ENCODE data around the gene ZBTB8B.
"Not testable (repeated sequence)": the region's sequence is repeated elsewhere in the genome, so short reads cannot be mapped to it uniquely, and the experiment has no call there.

Gene ZBTB8B

GRCh38 chr1:32470991-32471694 lies 6.3 kb downstream of the ZBTB8B start:
- no peak for DNase-seq

- no peak for DNase-seq
These were observed 7.0 kb downstream of the ZBTB8B start for GRCh38 chr1:32471695-32472362.

- not testable (repeated sequence) for DNase-seq
These were observed 8.1 kb downstream of the ZBTB8B start for GRCh38 chr1:32472966-32473365.

- no peak for DNase-seq
These were observed 10.1 kb downstream of the ZBTB8B start for GRCh38 chr1:32474954-32475353.

- no peak for DNase-seq
These were observed 15.1 kb downstream of the ZBTB8B start for GRCh38 chr1:32480003-32480402.

GRCh38 chr1:32480761-32481160 lies 15.9 kb downstream of the ZBTB8B start:
- DNase-seq: no peak

- not testable (repeated sequence) for DNase-seq
These were observed 16.9 kb downstream of the ZBTB8B start for GRCh38 chr1:32481788-32482187.

GRCh38 chr1:32485554-32486255 lies 20.8 kb downstream of the ZBTB8B start:
- DNase-seq: no peak

GRCh38 chr1:32486463-32487113 lies 21.7 kb downstream of the ZBTB8B start:
- no peak for DNase-seq

- no peak for DNase-seq
These were observed 22.3 kb downstream of the ZBTB8B start for GRCh38 chr1:32487182-32487581.

- no peak for DNase-seq
These were observed 25.0 kb downstream of the ZBTB8B start for GRCh38 chr1:32489774-32490454.

GRCh38 chr1:32491386-32491785 lies 26.5 kb downstream of the ZBTB8B start:
- no peak for DNase-seq

- no peak for DNase-seq
These were observed 29.3 kb downstream of the ZBTB8B start for GRCh38 chr1:32494196-32494595.

- no peak for DNase-seq
These were observed 30.0 kb downstream of the ZBTB8B start for GRCh38 chr1:32494711-32495337.

- DNase-seq: no peak
These were observed 31.3 kb downstream of the ZBTB8B start for GRCh38 chr1:32496127-32496526.

- no peak for DNase-seq
These were observed 33.9 kb downstream of the ZBTB8B start for GRCh38 chr1:32498751-32499150.

- DNase-seq: no peak
These were observed 35.7 kb downstream of the ZBTB8B start for GRCh38 chr1:32500387-32501209.

- DNase-seq: no peak
These were observed 37.0 kb downstream of the ZBTB8B start for GRCh38 chr1:32501865-32502264.

- no peak for DNase-seq
These were observed 38.3 kb downstream of the ZBTB8B start for GRCh38 chr1:32503153-32503552.

- no peak for DNase-seq
These were observed 42.1 kb downstream of the ZBTB8B start for GRCh38 chr1:32507021-32507420.

- no peak for DNase-seq
These were observed 43.9 kb downstream of the ZBTB8B start for GRCh38 chr1:32508761-32509160.
